K562 (cell line): ENCODE measurements around the gene GALK2. TPM values are rescaled to one million over a fixed set of nuclear protein-coding genes. Genes with fewer than 3 reads are reported as not detected.

Source experiments
- ARID1B ChIP-seq: fragments of 450-650 bp; IDR thresholded peaks from 2 replicates; pipeline ENCODE4 v1.6.1; 2016; ENCODE audit warnings: antibody characterized with exemption, mild to moderate bottlenecking, inconsistent platforms
- ATF7 ChIP-seq: fragments of 450-650 bp; IDR thresholded peaks from 2 replicates; pipeline ENCODE4 v1.7.1; 2014; ENCODE audit warnings: mild to moderate bottlenecking, moderate library complexity
- CC2D1A ChIP-seq: fragments of 450-650 bp; IDR thresholded peaks from 2 replicates; pipeline ENCODE4 v1.6.1; 2017; ENCODE audit warnings: mild to moderate bottlenecking
- CHAMP1 ChIP-seq: fragments of 450-650 bp; IDR thresholded peaks from 2 replicates; pipeline ENCODE4 v1.6.1; 2016; ENCODE audit warnings: mild to moderate bottlenecking
- HDAC1 ChIP-seq, 2 experiments: fragments of 450-650 bp; IDR thresholded peaks; 2 replicates each; pipeline ENCODE4 v1.6.1; 2016 to 2017; ENCODE audit warnings: inconsistent platforms in 1 of 2, mild to moderate bottlenecking in 1 of 2, moderate library complexity in 1 of 2
- HINFP ChIP-seq: fragments of 450-650 bp; conservative IDR thresholded peaks from 2 replicates; pipeline ENCODE4 v1.6.1; 2016; ENCODE audit warnings: missing genetic modification characterization, low read depth, mild to moderate bottlenecking, control low read depth, missing compliant biosample characterization
- JUND ChIP-seq, 2 experiments: IDR thresholded peaks; 2 replicates in 1 of 2; 3 replicates in 1 of 2; pipeline ENCODE4 v1.6.1; 2011; ENCODE audit warnings: borderline replicate concordance in 2 of 2, low read depth in 2 of 2, low read length in 2 of 2, improper control_type of control experiment in 1 of 2, missing biosample characterization in 1 of 2, missing genetic modification characterization in 1 of 2, missing genetic modification reagents in 1 of 2
- MAZ ChIP-seq, 2 experiments: fragments of 450-650 bp in 1 of 2; sonication (generic) in 1 of 2; formaldehyde crosslinking; IDR thresholded peaks in 1 of 2; conservative IDR thresholded peaks in 1 of 2; 2 replicates each; pipeline versions ENCODE4 v1.4.0 to v1.5.0; 2020; ENCODE audit warnings: mild to moderate bottlenecking in 1 of 2, missing genetic modification reagents in 1 of 2
- MIER1 ChIP-seq: fragments of 450-650 bp; IDR thresholded peaks from 2 replicates; pipeline ENCODE4 v1.6.1; 2016; ENCODE audit warnings: antibody characterized with exemption, mild to moderate bottlenecking, low read depth
- NEUROD1 ChIP-seq: fragments of 150-350 bp; IDR thresholded peaks from 2 replicates; pipeline ENCODE4 v1.6.1; 2014; ENCODE audit warnings: borderline replicate concordance, low read length, low read depth; ENCODE audit not compliant: partially characterized antibody
- NFXL1 ChIP-seq: fragments of 450-650 bp; formaldehyde crosslinking; IDR thresholded peaks from 2 replicates; pipeline ENCODE4 v1.4.0; 2021; ENCODE audit warnings: mild to moderate bottlenecking
- POLR2AphosphoS2 ChIP-seq: IDR thresholded peaks from 2 replicates; pipeline ENCODE4 v1.6.1; 2012; ENCODE audit warnings: low read length, improper control_type of control experiment
- POLR2G ChIP-seq: fragments of 200-400 bp; formaldehyde crosslinking; IDR thresholded peaks from 2 replicates; pipeline ENCODE4 v1.6.1; 2017; ENCODE audit warnings: low read depth, mild to moderate bottlenecking, antibody characterized with exemption, low read length, moderate library complexity
- SMARCB1 ChIP-seq: IDR thresholded peaks from 2 replicates; pipeline ENCODE4 v1.6.1; 2011; ENCODE audit warnings: improper control_type of control experiment, low read depth; ENCODE audit not compliant: insufficient read length
- TAF15 ChIP-seq: fragments of 200-400 bp; formaldehyde crosslinking; IDR thresholded peaks from 2 replicates; pipeline ENCODE4 v1.6.1; 2017; ENCODE audit warnings: mild to moderate bottlenecking, low read depth, low read length, moderate library complexity
- TCF7L2 ChIP-seq: fragments of 150-350 bp; IDR thresholded peaks from 2 replicates; pipeline ENCODE4 v1.6.1; 2016; ENCODE audit warnings: low read depth, mild to moderate bottlenecking, low read length, moderate library complexity
- YBX1 ChIP-seq: fragments of 450-650 bp; IDR thresholded peaks from 2 replicates; pipeline ENCODE4 v1.7.1; 2016; ENCODE audit warnings: mild to moderate bottlenecking
- ZFP91 ChIP-seq: sonication (generic); formaldehyde crosslinking; IDR thresholded peaks from 2 replicates; pipeline ENCODE4 v1.8.0; 2022; ENCODE audit warnings: mild to moderate bottlenecking, missing genetic modification reagents
- ZNF133 ChIP-seq: fragments of 250-450 bp; sonication (Bioruptor Pico); IDR thresholded peaks from 2 replicates; pipeline ENCODE4 v1.4.0; 2020; ENCODE audit warnings: mild to moderate bottlenecking
- ZNF780A ChIP-seq: fragments of 250-450 bp; sonication (Bioruptor Pico); IDR thresholded peaks from 2 replicates; pipeline ENCODE4 v1.5.0; 2021; ENCODE audit warnings: mild to moderate bottlenecking
- polyA plus RNA-seq, 8 experiments: library from polyadenylated mRNA; depleted of rRNA in 4 of 8; stranded (reverse) in 5 of 8; unstranded in 3 of 8; fragments of >200 nt; fragmentation: Nextera tagmentation in 2 of 8; fragmentation: Illumina TruSeq in 1 of 8; extraction: Ambion mirVana in 2 of 8; extraction: Trizol in 1 of 8; gene quantifications; 2 replicates each; pipeline versions ENCODE4 v1.2.1 to v1.2.3, GENCODE V29; 2011 to 2014; ENCODE audit warnings: inconsistent platforms in 1 of 8, missing spikeins in 1 of 8
- total RNA-seq, 7 experiments: library from RNA; depleted of rRNA in 6 of 7; stranded (reverse); fragments of >200 nt in 6 of 7; fragmentation: Illumina TruSeq in 2 of 7; extraction: Trizol in 2 of 7; gene quantifications; 2 replicates each; pipeline versions ENCODE4 v1.2.1 to v1.2.3, GENCODE V29; 2011 to 2021; ENCODE audit warnings: low replicate concordance in 1 of 7

The GALK2 gene
- total and polyA plus RNA-seq, 9 of the 15 experiments (the other 6 are each of a cell fraction or from before 2014, with no cell fraction given), result 32.8 to 82.0 (median 54.4) TPM

- TF ChIP-seq NFXL1 (CRISPR knock-in tag) (no peak), YBX1 (no peak), TCF7L2 (0 out of 2 replicates have a peak, but pooled peaks have one; percentile 29), HINFP (tag) (no peak), CC2D1A (peak; percentile 47; the same call in 1 of the 2 replicates), NEUROD1 (peak; percentile 92), HDAC1 (IDR thresholded peaks at IDR 0.05) (peak in 1 of 2 experiments; percentile 79; a peak in 2 of 4 replicates), POLR2G (peak; percentile 71), POLR2AphosphoS2 (0 out of 2 replicates have a peak, but pooled peaks have one; percentile 55), MAZ (CRISPR knock-in tag; conservative IDR thresholded peaks at IDR 0.05 in 1 of 2, IDR thresholded peaks at IDR 0.05 in 1 of 2) (peak; percentile 75 to 84), JUND (IDR thresholded peaks at IDR 0.05; ENCODE audit: borderline replicate concordance, low read depth, low read length) (peak; percentile 73; the same call in 1 of the 2 replicates), JUND (tag; IDR thresholded peaks at IDR 0.05; ENCODE audit: borderline replicate concordance, low read depth, low read length) (no peak; the same call in 2 of the 3 replicates), SMARCB1 (no peak), ZFP91 (no peak), MIER1 (0 out of 2 replicates have a peak, but pooled peaks have one; percentile 24), CHAMP1 (peak; percentile 76; the same call in 1 of the 2 replicates), TAF15 (no peak), ZNF133 (CRISPR knock-in tag) (no peak), ARID1B (peak; percentile 6; the same call in 1 of the 2 replicates), ZNF780A (CRISPR knock-in tag) (no peak), ATF7 (peak; percentile 89)
Observed at GRCh38 chr15:49155110-49155833, 14.8 kb upstream of the GALK2 start, which contains the start of gene COPS2 (continued).
